Activated T-helper 17 cell treated with anti-CD3 and anti-CD28 coated beads, Interleukin-2, amount 50 U/mL, for 72 hours (primary cell): Measurements from ENCODE around the gene RAB7A. TPM values are rescaled to one million over a fixed set of nuclear protein-coding genes. Genes with fewer than 3 reads are reported as not detected.
"Not testable (repeated sequence)": the region's sequence is repeated elsewhere in the genome, so short reads cannot be mapped to it uniquely, and the experiment has no call there.

Experiments
- ATAC-seq: fragments of 150-1000 bp; cut with Tn5 transposase; replicated peaks from 2 replicates; pipeline ENCODE4 v1.10.0; 2021; ENCODE audit warnings: mild to moderate bottlenecking, moderate library complexity
- H3K27ac Mint-ChIP-seq: one replicate; pipeline ENCODE4 v1.8.0; 2022; ENCODE audit warnings: mixed read lengths
- H3K27me3 Mint-ChIP-seq: one replicate; pipeline ENCODE4 v1.8.0; 2022; ENCODE audit warnings: mixed read lengths
- H3K36me3 Mint-ChIP-seq: one replicate; pipeline ENCODE4 v1.8.0; 2022; ENCODE audit warnings: low read depth, mild to moderate bottlenecking, mixed read lengths
- H3K4me1 Mint-ChIP-seq: one replicate; pipeline ENCODE4 v1.8.0; 2022; ENCODE audit warnings: mixed read lengths
- H3K4me3 Mint-ChIP-seq: one replicate; pipeline ENCODE4 v1.8.0; 2022; ENCODE audit warnings: mild to moderate bottlenecking, mixed read lengths
- H3K9me3 Mint-ChIP-seq: one replicate; pipeline ENCODE4 v1.8.0; 2022; ENCODE audit warnings: mixed read lengths
- total RNA-seq, 2 donors: library from RNA; stranded (reverse); gene quantifications; one replicate each; pipeline ENCODE4 v1.2.3, GENCODE V29; 2022

Gene RAB7A
- total RNA-seq, 2 donors from 2014 or later: 217 to 228 TPM

- ATAC-seq: no peak
- peak overlapping the region; percentile 86 for H3K4me3 Mint-ChIP-seq
- H3K9me3 Mint-ChIP-seq: no peaks in the 10 kb centered on the region
- peaks cover 38% of the 10 kb centered on the region for H3K4me1 Mint-ChIP-seq
- H3K27ac Mint-ChIP-seq: peak overlapping the region; percentile 79
- no peaks in the 10 kb centered on the region for H3K27me3 Mint-ChIP-seq
- H3K36me3 Mint-ChIP-seq: peaks cover 60% of the 10 kb centered on the region
These were observed 2.0 kb downstream of the RAB7A start for GRCh38 chr3:128727996-128728395.

GRCh38 chr3:128728521-128728920 lies 2.5 kb downstream of the RAB7A start:
- not testable (repeated sequence) for H3K27ac Mint-ChIP-seq, ATAC-seq, H3K27me3 Mint-ChIP-seq, H3K9me3 Mint-ChIP-seq
- H3K36me3 Mint-ChIP-seq: peaks cover 65% of the 10 kb centered on the region
- H3K4me3 Mint-ChIP-seq: peak overlapping the region; percentile 86
- peaks cover 43% of the 10 kb centered on the region for H3K4me1 Mint-ChIP-seq

- peak; percentile 16 for ATAC-seq
- peaks cover 80% of the 10 kb centered on the region for H3K36me3 Mint-ChIP-seq
- H3K4me1 Mint-ChIP-seq: peaks cover 53% of the 10 kb centered on the region
- peak overlapping the region; percentile 67 for H3K4me3 Mint-ChIP-seq
- no peaks in the 10 kb centered on the region for H3K27me3 Mint-ChIP-seq
- H3K9me3 Mint-ChIP-seq: no peaks in the 10 kb centered on the region
- peak overlapping the region; percentile 82 for H3K27ac Mint-ChIP-seq
These were observed 4.5 kb downstream of the RAB7A start for GRCh38 chr3:128730471-128730870.

- ATAC-seq: peak; percentile 53
- Mint-ChIP-seq H3K4me1 (peaks cover 51% of the 10 kb centered on the region), H3K27ac (peak overlapping the region; percentile 24), H3K36me3 (peaks cover 70% of the 10 kb centered on the region), H3K4me3 (peak overlapping the region; percentile 47), H3K9me3 (no peaks in the 10 kb centered on the region), H3K27me3 (no peaks in the 10 kb centered on the region)
These were observed 8.7 kb downstream of the RAB7A start for GRCh38 chr3:128734523-128735189.

- peak overlapping the region; percentile 24 for H3K27ac Mint-ChIP-seq
- peak overlapping the region; percentile 47 for H3K4me3 Mint-ChIP-seq
- peaks cover 46% of the 10 kb centered on the region for H3K4me1 Mint-ChIP-seq
- no peaks in the 10 kb centered on the region for H3K9me3 Mint-ChIP-seq
- H3K36me3 Mint-ChIP-seq: peaks cover 70% of the 10 kb centered on the region
- no peak for ATAC-seq
- no peaks in the 10 kb centered on the region for H3K27me3 Mint-ChIP-seq
These were observed 9.3 kb downstream of the RAB7A start for GRCh38 chr3:128735287-128735686.

GRCh38 chr3:128735884-128736283 lies 9.9 kb downstream of the RAB7A start:
- ATAC-seq: no peak
- Mint-ChIP-seq H3K27ac (peak overlapping the region; percentile 24), H3K4me1 (peaks cover 44% of the 10 kb centered on the region), H3K4me3 (no peak overlapping the region), H3K27me3 (no peaks in the 10 kb centered on the region), H3K9me3 (no peaks in the 10 kb centered on the region), H3K36me3 (peaks cover 70% of the 10 kb centered on the region)

- peaks cover 51% of the 10 kb centered on the region for H3K4me1 Mint-ChIP-seq
- H3K4me3 Mint-ChIP-seq: no peak overlapping the region
- peaks cover 75% of the 10 kb centered on the region for H3K36me3 Mint-ChIP-seq
- no peak overlapping the region for H3K27ac Mint-ChIP-seq
- no peak for ATAC-seq
- no peaks in the 10 kb centered on the region for H3K9me3 Mint-ChIP-seq
- no peaks in the 10 kb centered on the region for H3K27me3 Mint-ChIP-seq
These were observed 10.6 kb downstream of the RAB7A start for GRCh38 chr3:128736601-128737000.

- Mint-ChIP-seq H3K4me1 (peaks cover 28% of the 10 kb centered on the region), H3K9me3 (no peaks in the 10 kb centered on the region), H3K36me3 (peaks cover 72% of the 10 kb centered on the region), H3K4me3 (no peak overlapping the region), H3K27me3 (no peaks in the 10 kb centered on the region), H3K27ac (no peak overlapping the region)
- ATAC-seq: no peak
These were observed 14.6 kb downstream of the RAB7A start for GRCh38 chr3:128740621-128741020.

- Mint-ChIP-seq H3K27ac (no peak overlapping the region), H3K4me1 (peaks cover 26% of the 10 kb centered on the region), H3K9me3 (no peaks in the 10 kb centered on the region), H3K36me3 (peaks cover 68% of the 10 kb centered on the region), H3K4me3 (no peak overlapping the region), H3K27me3 (no peaks in the 10 kb centered on the region)
- ATAC-seq: no peak
These were observed 17.0 kb downstream of the RAB7A start for GRCh38 chr3:128742821-128743594.

- no peak overlapping the region for H3K27ac Mint-ChIP-seq
- no peak for ATAC-seq
These were observed 19.8 kb downstream of the RAB7A start for GRCh38 chr3:128745742-128746141.

GRCh38 chr3:128746881-128747280 lies 20.9 kb downstream of the RAB7A start:
- H3K4me3 Mint-ChIP-seq: no peak overlapping the region
- H3K27me3 Mint-ChIP-seq: no peaks in the 10 kb centered on the region
- H3K9me3 Mint-ChIP-seq: no peaks in the 10 kb centered on the region
- H3K36me3 Mint-ChIP-seq: peaks cover 55% of the 10 kb centered on the region
- H3K27ac Mint-ChIP-seq: no peak overlapping the region
- H3K4me1 Mint-ChIP-seq: peaks cover 34% of the 10 kb centered on the region
- no peak for ATAC-seq

More at GRCh38 chr3:128745742-128746141, 19.8 kb downstream of the RAB7A start:
- H3K4me3 Mint-ChIP-seq: no peak overlapping the region
- peaks cover 35% of the 10 kb centered on the region for H3K4me1 Mint-ChIP-seq
- no peaks in the 10 kb centered on the region for H3K9me3 Mint-ChIP-seq
- H3K36me3 Mint-ChIP-seq: peaks cover 57% of the 10 kb centered on the region
- H3K27me3 Mint-ChIP-seq: no peaks in the 10 kb centered on the region

GRCh38 chr3:128748557-128748956 lies 22.6 kb downstream of the RAB7A start:
- Mint-ChIP-seq H3K36me3 (peaks cover 55% of the 10 kb centered on the region), H3K9me3 (no peaks in the 10 kb centered on the region), H3K27ac (peak overlapping the region; percentile 50), H3K27me3 (no peaks in the 10 kb centered on the region), H3K4me1 (peaks cover 42% of the 10 kb centered on the region), H3K4me3 (no peak overlapping the region)
- ATAC-seq: no peak

- H3K27me3 Mint-ChIP-seq: no peaks in the 10 kb centered on the region
- no peak overlapping the region for H3K4me3 Mint-ChIP-seq
- H3K27ac Mint-ChIP-seq: peak overlapping the region; percentile 50
- peaks cover 53% of the 10 kb centered on the region for H3K36me3 Mint-ChIP-seq
- peaks cover 47% of the 10 kb centered on the region for H3K4me1 Mint-ChIP-seq
- ATAC-seq: no peak
- H3K9me3 Mint-ChIP-seq: no peaks in the 10 kb centered on the region
These were observed 23.1 kb downstream of the RAB7A start for GRCh38 chr3:128749035-128749434.

- H3K36me3 Mint-ChIP-seq: peaks cover 55% of the 10 kb centered on the region
- not testable (repeated sequence) for H3K27me3 Mint-ChIP-seq, H3K27ac Mint-ChIP-seq, ATAC-seq, H3K9me3 Mint-ChIP-seq, H3K4me3 Mint-ChIP-seq
- H3K4me1 Mint-ChIP-seq: peaks cover 48% of the 10 kb centered on the region
These were observed 23.6 kb downstream of the RAB7A start for GRCh38 chr3:128749561-128749960.

GRCh38 chr3:128753715-128754114 lies 27.7 kb downstream of the RAB7A start:
- peak; percentile 72 for ATAC-seq
- peaks cover 53% of the 10 kb centered on the region for H3K36me3 Mint-ChIP-seq

More at GRCh38 chr3:128753715-128754114, 27.7 kb downstream of the RAB7A start:
- Mint-ChIP-seq H3K27me3 (no peaks in the 10 kb centered on the region), H3K4me1 (peaks cover 53% of the 10 kb centered on the region), H3K27ac (peak overlapping the region; percentile 26), H3K4me3 (no peak overlapping the region), H3K9me3 (peaks cover 3% of the 10 kb centered on the region)
